ENCODE data around the gene TMEM259.

Gene TMEM259

DNA sequence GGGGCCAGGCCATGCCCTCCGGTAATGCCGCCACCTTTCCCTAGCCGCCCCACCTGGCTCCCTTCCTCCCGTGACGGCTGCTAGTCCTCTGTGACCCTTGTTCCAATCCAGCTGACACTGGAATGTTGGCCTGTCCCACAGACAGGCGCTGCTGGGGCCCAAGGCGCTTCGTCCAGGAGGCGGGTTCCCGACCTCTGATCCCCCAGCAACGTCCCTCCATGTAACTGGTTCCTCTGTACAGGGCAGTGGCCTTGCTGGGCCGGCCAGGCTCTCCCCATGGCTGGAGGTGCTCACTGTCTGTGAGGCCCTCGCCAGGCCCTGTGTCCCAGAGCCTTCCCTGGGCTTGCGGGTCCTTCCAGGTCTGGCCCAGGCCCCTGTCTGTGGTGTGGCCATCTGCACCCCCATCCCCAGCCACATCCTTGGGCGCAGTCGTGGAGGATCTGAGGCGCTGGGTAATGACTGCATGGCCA lies 27.5 kb downstream of the TMEM259 start:
- no peak overlapping the region for H3K4me3 ChIP-seq (replicated peaks; ENCODE audit: low read depth, low read length)
- no peak for DNase-seq (ENCODE audit: extremely low read depth, low read depth)
- TF ChIP-seq, protein P1, sequence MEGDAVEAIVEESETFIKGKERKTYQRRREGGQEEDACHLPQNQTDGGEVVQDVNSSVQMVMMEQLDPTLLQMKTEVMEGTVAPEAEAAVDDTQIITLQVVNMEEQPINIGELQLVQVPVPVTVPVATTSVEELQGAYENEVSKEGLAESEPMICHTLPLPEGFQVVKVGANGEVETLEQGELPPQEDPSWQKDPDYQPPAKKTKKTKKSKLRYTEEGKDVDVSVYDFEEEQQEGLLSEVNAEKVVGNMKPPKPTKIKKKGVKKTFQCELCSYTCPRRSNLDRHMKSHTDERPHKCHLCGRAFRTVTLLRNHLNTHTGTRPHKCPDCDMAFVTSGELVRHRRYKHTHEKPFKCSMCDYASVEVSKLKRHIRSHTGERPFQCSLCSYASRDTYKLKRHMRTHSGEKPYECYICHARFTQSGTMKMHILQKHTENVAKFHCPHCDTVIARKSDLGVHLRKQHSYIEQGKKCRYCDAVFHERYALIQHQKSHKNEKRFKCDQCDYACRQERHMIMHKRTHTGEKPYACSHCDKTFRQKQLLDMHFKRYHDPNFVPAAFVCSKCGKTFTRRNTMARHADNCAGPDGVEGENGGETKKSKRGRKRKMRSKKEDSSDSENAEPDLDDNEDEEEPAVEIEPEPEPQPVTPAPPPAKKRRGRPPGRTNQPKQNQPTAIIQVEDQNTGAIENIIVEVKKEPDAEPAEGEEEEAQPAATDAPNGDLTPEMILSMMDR (IDR thresholded peaks at IDR 0.05; ENCODE audit: low read depth, low read length, missing control alignments), result no peak

- TF ChIP-seq, protein P1 (IDR thresholded peaks at IDR 0.05; ENCODE audit: low read depth, low read length, missing control alignments), result no peak
- H3K4me3 ChIP-seq (replicated peaks; ENCODE audit: low read depth, low read length), result no peak overlapping the region
- DNase-seq (ENCODE audit: extremely low read depth, low read depth), result no peak
Measured at GRCh38 chr19:992670-993055, 28.3 kb downstream of the TMEM259 start.

DNA sequence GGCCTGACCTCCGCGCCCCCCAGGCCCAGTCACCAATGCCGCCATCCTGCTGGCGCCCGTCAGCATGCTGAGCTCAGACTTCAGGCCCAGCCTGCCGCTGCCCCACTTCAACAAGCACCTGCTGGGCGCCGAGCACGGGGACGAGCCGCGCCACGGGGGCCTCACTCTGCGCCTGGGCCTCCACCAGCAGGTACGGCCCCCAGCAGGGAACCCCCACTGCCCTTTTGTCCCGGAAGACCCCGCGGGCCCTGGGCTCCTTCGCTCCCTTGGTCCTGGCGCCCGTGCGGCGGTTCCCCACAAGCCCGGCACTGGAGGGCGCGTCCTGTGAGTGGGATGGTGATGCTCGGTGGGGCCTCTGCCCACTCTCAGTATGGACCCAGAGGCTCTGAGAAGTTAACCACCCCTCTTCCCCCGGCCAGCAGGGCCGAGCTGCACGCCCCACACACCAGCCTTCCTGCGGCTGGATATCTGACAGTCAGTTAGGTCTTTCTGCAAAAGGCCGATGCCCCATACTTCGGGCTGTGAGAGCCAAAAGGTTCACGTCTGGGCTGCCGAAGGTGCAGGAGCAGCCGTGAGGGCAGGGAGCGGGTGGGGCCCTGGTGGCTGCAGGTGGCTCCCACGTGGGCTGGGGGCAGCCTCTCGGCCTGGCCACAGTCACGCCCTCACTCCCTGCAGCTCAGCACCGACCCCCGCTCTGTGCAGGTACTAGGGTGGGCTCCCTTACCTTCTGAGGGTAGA lies 28.8 kb downstream of the TMEM259 start:
- H3K4me3 ChIP-seq (replicated peaks; ENCODE audit: low read depth, low read length), result no peak overlapping the region
- TF ChIP-seq, protein P1 (IDR thresholded peaks at IDR 0.05; ENCODE audit: low read depth, low read length, missing control alignments), result no peak

DNA sequence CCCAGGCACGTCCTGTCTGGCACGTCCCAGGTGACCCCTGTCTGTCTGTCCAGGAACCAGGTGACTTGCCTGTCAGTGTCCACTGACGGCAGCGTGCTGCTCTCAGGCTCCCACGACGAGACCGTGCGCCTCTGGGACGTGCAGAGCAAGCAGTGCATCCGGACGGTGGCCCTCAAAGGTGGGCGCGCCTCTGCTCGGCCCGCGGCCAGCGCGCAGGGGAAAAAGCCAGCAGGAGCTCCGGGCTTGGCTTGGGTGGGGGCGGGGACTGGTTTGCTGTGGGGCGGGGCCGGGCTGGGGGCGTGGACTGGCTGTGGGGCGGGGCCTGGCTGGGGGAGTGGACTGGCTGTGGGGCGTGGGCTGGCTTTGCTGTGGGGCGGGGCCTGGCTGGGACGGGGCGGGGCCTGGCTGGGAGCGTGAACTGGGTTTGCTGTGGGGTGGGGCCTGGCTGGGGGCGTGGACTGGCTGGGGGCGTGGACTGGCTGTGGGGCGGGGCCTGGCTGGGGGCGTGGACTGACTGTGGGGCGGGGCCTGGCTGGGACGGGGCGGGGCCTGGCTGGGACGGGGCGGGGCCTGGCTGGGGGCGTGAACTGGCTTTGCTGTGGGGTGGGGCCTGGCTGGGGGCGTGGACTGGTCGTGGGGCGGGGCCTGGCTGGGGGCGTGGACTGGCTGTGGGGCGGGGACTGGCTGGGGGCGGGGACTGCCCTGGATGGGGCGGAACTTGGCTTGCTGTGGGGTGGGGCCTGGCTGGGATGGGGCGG lies 29.6 kb downstream of the TMEM259 start:
- TF ChIP-seq, protein P1 (IDR thresholded peaks at IDR 0.05; ENCODE audit: low read depth, low read length, missing control alignments), result no peak
- no peak overlapping the region for H3K4me3 ChIP-seq (replicated peaks; ENCODE audit: low read depth, low read length)
- DNase-seq (ENCODE audit: extremely low read depth, low read depth), result no peak

More for the DNA sequence above, 28.8 kb downstream of the TMEM259 start:
- no peak for DNase-seq (ENCODE audit: extremely low read depth, low read depth)

DNA sequence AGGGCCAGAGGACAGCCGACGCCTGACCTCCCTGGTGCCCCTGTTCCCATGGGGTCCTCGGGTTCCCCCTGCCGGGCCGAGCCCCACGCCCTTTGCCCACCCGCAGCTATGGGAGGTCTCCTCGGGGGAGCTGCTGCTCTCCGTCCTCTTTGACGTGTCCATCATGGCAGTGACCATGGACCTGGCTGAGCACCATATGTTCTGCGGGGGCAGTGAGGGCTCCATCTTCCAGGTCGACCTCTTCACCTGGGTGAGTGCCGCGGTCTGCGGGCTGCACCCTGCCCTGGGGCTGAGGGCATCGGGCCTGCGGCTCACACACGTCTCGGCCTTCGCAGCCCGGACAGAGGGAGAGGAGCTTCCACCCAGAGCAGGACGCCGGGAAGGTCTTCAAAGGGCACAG lies 30.2 kb downstream of the TMEM259 start:
- TF ChIP-seq, protein P1 (IDR thresholded peaks at IDR 0.05; ENCODE audit: low read depth, low read length, missing control alignments), result no peak
- no peak overlapping the region for H3K4me3 ChIP-seq (replicated peaks; ENCODE audit: low read depth, low read length)
- no peak for DNase-seq (ENCODE audit: extremely low read depth, low read depth)

- no peak overlapping the region for H3K4me3 ChIP-seq (replicated peaks; ENCODE audit: low read depth, low read length)
- DNase-seq (ENCODE audit: extremely low read depth, low read depth), result no peak
- TF ChIP-seq, protein P1 (IDR thresholded peaks at IDR 0.05; ENCODE audit: low read depth, low read length, missing control alignments), result no peak
Measured at GRCh38 chr19:990119-990571, 30.8 kb downstream of the TMEM259 start.

Data from HFF-Myc (cell line).